ENCODE data around the gene STAB1. TPM values are rescaled to one million over a fixed set of nuclear protein-coding genes. Genes with fewer than 3 reads are reported as not detected.

Gene STAB1
- polyA plus RNA-seq, 4 donors, result 2.0 to 72.1 (median 24.4) TPM

DNA sequence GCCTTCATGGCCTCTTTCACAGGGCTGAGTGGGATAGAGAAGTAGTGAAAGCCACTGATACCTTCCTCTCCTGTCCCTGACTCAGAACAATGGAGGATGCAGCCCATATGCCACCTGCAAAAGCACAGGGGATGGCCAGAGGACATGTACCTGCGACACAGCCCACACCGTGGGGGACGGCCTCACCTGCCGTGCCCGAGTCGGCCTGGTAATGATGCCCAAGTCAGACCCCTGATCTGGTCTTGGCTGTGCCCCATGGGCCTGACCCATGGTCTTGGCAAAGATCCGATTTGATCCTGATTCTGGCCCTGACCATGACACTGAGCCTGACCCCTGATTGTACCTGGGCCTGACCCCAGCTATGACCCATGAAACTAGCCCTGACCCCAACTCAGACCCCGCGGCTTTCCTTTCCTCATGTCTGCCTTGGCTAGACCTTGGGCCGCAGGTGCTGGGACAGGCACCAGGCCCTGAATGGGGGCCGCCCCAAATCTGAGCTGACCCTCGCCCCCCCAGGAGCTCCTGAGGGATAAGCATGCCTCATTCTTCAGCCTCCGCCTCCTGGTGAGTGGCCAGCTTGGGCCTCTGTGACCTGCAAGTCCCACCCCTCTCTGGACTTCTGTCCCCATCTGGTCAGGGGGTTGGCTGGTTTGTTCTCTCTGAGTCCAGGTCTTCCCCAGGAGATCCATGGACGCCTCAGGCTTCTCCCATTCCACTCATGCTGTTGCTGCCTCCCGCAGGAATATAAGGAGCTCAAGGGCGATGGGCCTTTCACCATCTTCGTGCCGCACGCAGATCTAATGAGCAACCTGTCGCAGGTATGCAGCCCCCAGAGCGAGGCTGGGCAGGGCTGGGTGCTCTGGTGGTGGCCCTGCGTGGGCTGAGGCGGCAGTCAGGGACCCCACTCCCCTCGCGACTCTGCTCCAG, 22.9 kb downstream of the STAB1 start:
- H3K27me3 ChIP-seq (ENCODE audit: control insufficient read depth in 3 of 3, insufficient read depth in 3 of 3, low read length in 3 of 3), result no peaks in the 10 kb centered on the region
- peaks cover 0 to 6% (median 0%) of the 10 kb centered on the region in 3 donors for H3K4me1 ChIP-seq (ENCODE audit: control insufficient read depth in 3 of 3, insufficient read depth in 2 of 3, low read depth in 1 of 3, low read length in 2 of 3)
- no peak overlapping the region for H3K27ac ChIP-seq (ENCODE audit: low read depth in 1 of 3, low read length in 2 of 3)
- H3K36me3 ChIP-seq (ENCODE audit: control insufficient read depth in 3 of 3, insufficient read depth in 2 of 3, low read depth in 1 of 3, low read length in 3 of 3), result peaks cover 0 to 13% (median 0%) of the 10 kb centered on the region in 3 donors
- no peaks in the 10 kb centered on the region for H3K9me3 ChIP-seq (ENCODE audit: control insufficient read depth in 2 of 2, insufficient read depth in 1 of 2, low read depth in 1 of 2, low read length in 1 of 2)
- DNase-seq, result no peak
- peak overlapping the region in 2 of 3 donors; percentile 10 to 40 for H3K4me3 ChIP-seq (ENCODE audit: low read depth in 1 of 3, low read length in 3 of 3)
- 66 to 83% (median 72%) methylated on average over 25 of the region's 25 CpGs for WGBS, 3 donors
- FAIRE-seq, result no peak

DNA sequence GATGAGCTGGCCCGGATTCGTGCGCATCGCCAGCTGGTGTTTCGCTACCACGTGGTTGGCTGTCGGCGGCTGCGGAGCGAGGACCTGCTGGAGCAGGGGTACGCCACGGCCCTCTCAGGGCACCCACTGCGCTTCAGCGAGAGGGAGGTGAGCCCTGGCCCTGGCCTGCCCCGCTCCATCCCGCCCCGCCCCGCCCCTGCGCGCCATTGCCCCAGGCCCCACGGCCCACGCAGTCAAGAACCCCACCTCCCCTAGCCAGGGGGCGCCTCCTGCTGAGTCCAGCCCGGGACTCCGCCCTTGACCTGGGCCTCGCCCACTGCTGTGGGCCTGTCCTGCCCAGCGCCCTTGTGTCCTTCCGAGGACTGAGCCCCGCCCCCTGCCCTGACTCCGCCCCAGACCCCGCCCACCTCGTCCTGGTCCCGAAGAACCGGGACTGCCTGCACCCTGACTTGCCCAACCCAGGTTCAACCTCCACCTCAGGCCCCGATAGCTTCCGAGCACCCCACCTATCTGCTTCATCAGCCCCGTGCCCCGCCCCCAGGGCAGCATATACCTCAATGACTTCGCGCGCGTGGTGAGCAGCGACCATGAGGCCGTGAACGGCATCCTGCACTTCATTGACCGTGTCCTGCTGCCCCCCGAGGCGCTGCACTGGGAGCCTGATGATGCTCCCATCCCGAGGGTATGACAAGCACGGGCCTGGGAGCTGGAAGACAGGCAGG, 23.7 kb downstream of the STAB1 start:
- Histone ChIP-seq H3K27ac (ENCODE audit: low read depth in 1 of 3, low read length in 2 of 3) (no peak overlapping the region), H3K36me3 (ENCODE audit: control insufficient read depth in 3 of 3, insufficient read depth in 2 of 3, low read depth in 1 of 3, low read length in 3 of 3) (peaks cover 0 to 20% (median 0%) of the 10 kb centered on the region in 3 donors), H3K4me3 (ENCODE audit: low read depth in 1 of 3, low read length in 3 of 3) (peak overlapping the region in 2 of 3 donors; percentile 10 to 40), H3K27me3 (ENCODE audit: control insufficient read depth in 3 of 3, insufficient read depth in 3 of 3, low read length in 3 of 3) (no peaks in the 10 kb centered on the region), H3K9me3 (ENCODE audit: control insufficient read depth in 2 of 2, insufficient read depth in 1 of 2, low read depth in 1 of 2, low read length in 1 of 2) (no peaks in the 10 kb centered on the region), H3K4me1 (ENCODE audit: control insufficient read depth in 3 of 3, insufficient read depth in 2 of 3, low read depth in 1 of 3, low read length in 2 of 3) (peaks cover 0 to 6% (median 0%) of the 10 kb centered on the region in 3 donors)
- 29 to 56% (median 48%) methylated on average over 37 to 50 of the region's 50 CpGs for WGBS, 3 donors
- FAIRE-seq (no peak), DNase-seq (peak; percentile 49 to 64)

DNA sequence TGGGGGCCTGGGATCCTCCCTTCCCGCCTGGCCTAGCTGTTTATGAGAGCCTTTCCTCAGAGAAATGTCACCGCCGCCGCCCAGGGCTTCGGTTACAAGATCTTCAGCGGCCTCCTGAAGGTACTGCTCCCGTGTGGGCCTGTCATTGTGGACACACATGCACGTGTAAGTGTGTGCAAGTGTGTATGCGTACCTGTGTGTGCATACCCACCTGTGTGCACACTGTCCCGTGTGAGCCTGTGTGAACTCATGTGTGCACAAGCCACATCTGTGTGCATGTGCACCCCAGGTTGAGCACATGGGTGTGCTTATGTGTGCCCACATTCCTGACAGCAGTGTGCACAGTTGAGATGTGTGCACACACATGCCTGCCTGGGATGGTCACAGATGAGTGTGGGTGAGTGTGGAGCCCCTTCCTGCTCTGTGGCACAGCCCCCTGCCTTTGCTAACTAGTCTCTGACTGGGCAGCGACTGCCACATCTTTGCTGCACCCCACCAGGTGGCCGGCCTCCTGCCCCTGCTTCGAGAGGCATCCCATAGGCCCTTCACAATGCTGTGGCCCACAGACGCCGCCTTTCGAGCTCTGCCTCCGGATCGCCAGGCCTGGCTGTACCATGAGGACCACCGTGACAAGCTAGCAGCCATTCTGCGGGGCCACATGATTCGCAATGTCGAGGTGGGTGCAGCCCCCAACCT, 24.5 kb downstream of the STAB1 start:
- peaks cover 0 to 6% (median 0%) of the 10 kb centered on the region in 3 donors for H3K4me1 ChIP-seq (ENCODE audit: control insufficient read depth in 3 of 3, insufficient read depth in 2 of 3, low read depth in 1 of 3, low read length in 2 of 3)
- H3K27ac ChIP-seq (ENCODE audit: low read depth in 1 of 3, low read length in 2 of 3), result no peak overlapping the region
- WGBS, 3 donors, result 83 to 88% (median 86%) methylated on average over 21 to 22 of the region's 22 CpGs
- H3K36me3 ChIP-seq (ENCODE audit: control insufficient read depth in 3 of 3, insufficient read depth in 2 of 3, low read depth in 1 of 3, low read length in 3 of 3), result peaks cover 0 to 27% (median 0%) of the 10 kb centered on the region in 3 donors
- no peak for FAIRE-seq
- DNase-seq, result no peak
- H3K4me3 ChIP-seq (ENCODE audit: low read depth in 1 of 3, low read length in 3 of 3), result no peak overlapping the region
- H3K9me3 ChIP-seq (ENCODE audit: control insufficient read depth in 2 of 2, insufficient read depth in 1 of 2, low read depth in 1 of 2, low read length in 1 of 2), result no peaks in the 10 kb centered on the region
- no peaks in the 10 kb centered on the region for H3K27me3 ChIP-seq (ENCODE audit: control insufficient read depth in 3 of 3, insufficient read depth in 3 of 3, low read length in 3 of 3)

DNA sequence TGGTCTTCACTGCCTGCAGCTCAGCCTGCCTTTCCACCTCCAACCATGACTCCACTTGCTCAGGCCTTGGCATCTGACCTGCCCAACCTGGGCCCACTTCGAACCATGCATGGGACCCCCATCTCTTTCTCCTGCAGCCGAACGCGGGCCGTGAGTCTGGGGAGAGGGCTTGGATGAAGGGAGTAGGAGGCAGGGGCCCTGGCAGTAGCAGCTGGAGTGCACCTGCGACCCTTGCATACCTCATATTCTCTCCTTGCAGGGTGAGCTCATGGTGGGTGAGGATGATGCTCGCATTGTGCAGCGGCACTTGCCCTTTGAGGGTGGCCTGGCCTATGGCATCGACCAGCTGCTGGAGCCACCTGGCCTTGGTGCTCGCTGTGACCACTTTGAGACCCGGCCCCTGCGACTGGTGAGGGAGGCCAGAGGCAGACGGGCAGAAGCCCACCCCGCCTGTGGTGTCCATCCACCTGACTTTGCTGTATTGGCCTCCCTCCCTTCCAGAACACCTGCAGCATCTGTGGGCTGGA, 25.1 kb downstream of the STAB1 start:
- peaks cover 0 to 6% (median 0%) of the 10 kb centered on the region in 3 donors for H3K4me1 ChIP-seq (ENCODE audit: control insufficient read depth in 3 of 3, insufficient read depth in 2 of 3, low read depth in 1 of 3, low read length in 2 of 3)
- DNase-seq (no peak), FAIRE-seq (no peak)
- no peaks in the 10 kb centered on the region for H3K27me3 ChIP-seq (ENCODE audit: control insufficient read depth in 3 of 3, insufficient read depth in 3 of 3, low read length in 3 of 3)
- H3K4me3 ChIP-seq (ENCODE audit: low read depth in 1 of 3, low read length in 3 of 3), result no peak overlapping the region
- peaks cover 0 to 32% (median 0%) of the 10 kb centered on the region in 3 donors for H3K36me3 ChIP-seq (ENCODE audit: control insufficient read depth in 3 of 3, insufficient read depth in 2 of 3, low read depth in 1 of 3, low read length in 3 of 3)
- H3K9me3 ChIP-seq (ENCODE audit: control insufficient read depth in 2 of 2, insufficient read depth in 1 of 2, low read depth in 1 of 2, low read length in 1 of 2), result no peaks in the 10 kb centered on the region
- 91 to 94% (median 93%) methylated on average over 14 of the region's 14 CpGs for WGBS, 3 donors
- H3K27ac ChIP-seq (ENCODE audit: low read depth in 1 of 3, low read length in 2 of 3), result no peak overlapping the region

DNA sequence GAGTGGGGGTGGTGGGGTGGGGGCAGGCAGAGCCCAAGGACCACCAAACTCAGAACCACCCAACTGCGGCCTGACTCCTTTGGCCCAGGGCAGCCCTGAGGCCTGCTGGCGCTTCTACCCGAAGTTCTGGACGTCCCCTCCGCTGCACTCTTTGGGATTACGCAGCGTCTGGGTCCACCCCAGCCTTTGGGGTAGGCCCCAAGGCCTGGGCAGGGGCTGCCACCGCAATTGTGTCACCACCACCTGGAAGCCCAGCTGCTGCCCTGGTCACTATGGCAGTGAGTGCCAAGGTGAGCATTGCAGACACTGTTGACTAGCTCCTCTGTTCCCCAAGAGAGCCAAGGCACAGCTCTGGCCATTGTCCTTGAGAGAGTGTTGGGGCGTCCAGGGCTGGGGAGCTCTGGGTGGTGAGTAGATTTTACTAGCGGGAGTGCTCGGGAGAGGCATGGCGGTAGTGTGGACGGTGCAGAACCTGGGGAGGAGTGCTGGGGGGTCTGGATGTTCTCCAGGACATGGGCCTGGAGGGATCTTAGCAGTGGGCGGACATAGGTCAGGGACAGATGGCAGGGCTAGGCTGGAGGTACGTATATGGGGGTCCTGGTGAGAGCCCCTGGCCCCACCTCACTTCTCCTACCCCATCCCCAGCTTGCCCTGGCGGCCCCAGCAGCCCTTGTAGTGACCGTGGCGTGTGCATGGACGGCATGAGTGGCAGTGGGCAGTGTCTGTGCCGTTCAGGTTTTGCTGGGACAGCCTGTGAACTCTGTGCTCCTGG, 25.8 kb downstream of the STAB1 start:
- DNase-seq, result no peak
- Histone ChIP-seq H3K27me3 (ENCODE audit: control insufficient read depth in 3 of 3, insufficient read depth in 3 of 3, low read length in 3 of 3) (no peaks in the 10 kb centered on the region), H3K36me3 (ENCODE audit: control insufficient read depth in 3 of 3, insufficient read depth in 2 of 3, low read depth in 1 of 3, low read length in 3 of 3) (peaks cover 0 to 38% (median 0%) of the 10 kb centered on the region in 3 donors), H3K4me1 (ENCODE audit: control insufficient read depth in 3 of 3, insufficient read depth in 2 of 3, low read depth in 1 of 3, low read length in 2 of 3) (peaks cover 0 to 6% (median 0%) of the 10 kb centered on the region in 3 donors), H3K9me3 (ENCODE audit: control insufficient read depth in 2 of 2, insufficient read depth in 1 of 2, low read depth in 1 of 2, low read length in 1 of 2) (no peaks in the 10 kb centered on the region), H3K4me3 (ENCODE audit: low read depth in 1 of 3, low read length in 3 of 3) (no peak overlapping the region), H3K27ac (ENCODE audit: low read depth in 1 of 3, low read length in 2 of 3) (no peak overlapping the region)
- WGBS, 3 donors, result 89 to 92% (median 91%) methylated on average over 19 to 20 of the region's 20 CpGs
- no peak for FAIRE-seq

DNA sequence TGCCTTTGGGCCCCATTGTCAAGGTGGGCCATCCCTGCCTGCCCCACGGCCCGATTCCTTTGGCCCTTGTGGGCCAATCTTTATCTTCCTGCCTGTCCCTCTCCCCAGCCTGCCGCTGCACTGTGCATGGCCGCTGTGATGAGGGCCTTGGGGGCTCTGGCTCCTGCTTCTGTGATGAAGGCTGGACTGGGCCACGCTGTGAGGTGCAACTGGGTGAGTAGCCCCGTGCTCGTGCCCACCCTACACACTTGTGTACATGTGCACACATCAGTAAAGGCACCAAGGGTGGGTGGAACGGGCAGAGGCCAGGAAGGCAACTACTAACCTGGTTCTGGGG, 26.3 kb downstream of the STAB1 start:
- 88 to 89% (median 88%) methylated on average over 8 of the region's 8 CpGs for WGBS, 3 donors

DNA sequence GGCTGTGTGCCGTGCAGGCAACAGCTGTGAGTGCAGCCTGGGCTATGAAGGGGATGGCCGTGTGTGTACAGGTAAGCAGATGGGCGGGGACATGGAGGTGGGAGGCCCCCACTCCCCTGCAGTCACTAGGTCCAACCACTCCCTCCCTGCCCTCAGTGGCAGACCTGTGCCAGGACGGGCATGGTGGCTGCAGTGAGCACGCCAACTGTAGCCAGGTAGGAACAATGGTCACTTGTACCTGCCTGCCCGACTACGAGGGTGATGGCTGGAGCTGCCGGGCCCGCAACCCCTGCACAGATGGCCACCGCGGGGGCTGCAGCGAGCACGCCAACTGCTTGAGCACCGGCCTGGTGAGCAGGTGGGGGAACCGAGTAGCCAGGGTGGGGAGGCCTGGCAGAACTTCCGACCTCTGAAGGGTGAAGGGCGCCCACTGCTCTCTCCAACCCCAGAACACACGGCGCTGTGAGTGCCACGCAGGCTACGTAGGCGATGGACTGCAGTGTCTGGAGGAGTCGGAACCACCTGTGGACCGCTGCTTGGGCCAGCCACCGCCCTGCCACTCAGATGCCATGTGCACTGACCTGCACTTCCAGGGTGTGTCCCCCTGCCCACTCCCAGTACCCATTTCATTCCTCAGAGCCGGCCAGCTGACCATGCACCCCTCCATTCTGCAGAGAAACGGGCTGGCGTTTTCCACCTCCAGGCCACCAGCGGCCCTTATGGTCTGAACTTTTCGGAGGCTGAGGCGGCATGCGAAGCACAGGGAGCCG, 26.9 kb downstream of the STAB1 start:
- no peak overlapping the region for H3K27ac ChIP-seq (ENCODE audit: low read depth in 1 of 3, low read length in 2 of 3)
- peaks cover 0 to 49% (median 0%) of the 10 kb centered on the region in 3 donors for H3K36me3 ChIP-seq (ENCODE audit: control insufficient read depth in 3 of 3, insufficient read depth in 2 of 3, low read depth in 1 of 3, low read length in 3 of 3)
- H3K27me3 ChIP-seq (ENCODE audit: control insufficient read depth in 3 of 3, insufficient read depth in 3 of 3, low read length in 3 of 3), result no peaks in the 10 kb centered on the region
- no peak overlapping the region for H3K4me3 ChIP-seq (ENCODE audit: low read depth in 1 of 3, low read length in 3 of 3)
- H3K4me1 ChIP-seq (ENCODE audit: control insufficient read depth in 3 of 3, insufficient read depth in 2 of 3, low read depth in 1 of 3, low read length in 2 of 3), result peaks cover 0 to 6% (median 0%) of the 10 kb centered on the region in 3 donors
- no peaks in the 10 kb centered on the region for H3K9me3 ChIP-seq (ENCODE audit: control insufficient read depth in 2 of 2, insufficient read depth in 1 of 2, low read depth in 1 of 2, low read length in 1 of 2)
- FAIRE-seq (no peak), DNase-seq (no peak)
- 89 to 92% (median 91%) methylated on average over 32 to 33 of the region's 33 CpGs for WGBS, 3 donors

More for the DNA sequence above, 26.3 kb downstream of the STAB1 start:
- Histone ChIP-seq H3K9me3 (ENCODE audit: control insufficient read depth in 2 of 2, insufficient read depth in 1 of 2, low read depth in 1 of 2, low read length in 1 of 2) (no peaks in the 10 kb centered on the region), H3K4me1 (ENCODE audit: control insufficient read depth in 3 of 3, insufficient read depth in 2 of 3, low read depth in 1 of 3, low read length in 2 of 3) (peaks cover 0 to 6% (median 0%) of the 10 kb centered on the region in 3 donors), H3K27me3 (ENCODE audit: control insufficient read depth in 3 of 3, insufficient read depth in 3 of 3, low read length in 3 of 3) (no peaks in the 10 kb centered on the region), H3K4me3 (ENCODE audit: low read depth in 1 of 3, low read length in 3 of 3) (no peak overlapping the region), H3K27ac (ENCODE audit: low read depth in 1 of 3, low read length in 2 of 3) (no peak overlapping the region), H3K36me3 (ENCODE audit: control insufficient read depth in 3 of 3, insufficient read depth in 2 of 3, low read depth in 1 of 3, low read length in 3 of 3) (peaks cover 0 to 44% (median 0%) of the 10 kb centered on the region in 3 donors)
- DNase-seq (no peak), FAIRE-seq (no peak)
